Mammary epithelial cell (primary cell): Measurements from ENCODE around the gene HTT.

Experiments used
- CTCF ChIP-seq, 2 donors: IDR thresholded peaks in 1 of 2; conservative IDR thresholded peaks in 1 of 2; 2 replicates each; pipeline ENCODE4 v1.5.1; 2011 to 2012; ENCODE audit warnings: inconsistent platforms in 2 of 2, low read length in 2 of 2, mild to moderate bottlenecking in 2 of 2, control low read depth in 1 of 2, low read depth in 1 of 2; ENCODE audit not compliant: insufficient read depth in 1 of 2; ENCODE audit errors: extremely low read depth in 1 of 2
- EZH2 ChIP-seq: IDR thresholded peaks from 2 replicates; pipeline ENCODE4 v1.6.1; 2012; ENCODE audit warnings: low read length, inconsistent platforms, borderline replicate concordance

GRCh38 chr4:3206439-3207100, 132.1 kb downstream of the HTT start:
- TF ChIP-seq CTCF (conservative IDR thresholded peaks at IDR 0.05 in 1 of 2, IDR thresholded peaks at IDR 0.05 in 1 of 2; ENCODE audit: extremely low read depth in 1 of 2, insufficient read depth in 1 of 2, low read depth in 1 of 2, low read length in 2 of 2) (no peak), EZH2 (no peak)
